GM12878 (cell line): ENCODE measurements around the gene ADCY1. TPM values are rescaled to one million over a fixed set of nuclear protein-coding genes. Genes with fewer than 3 reads are reported as not detected.

ENCODE experiments used
- ATAC-seq: fragments of 200-7000 bp; cut with Tn5 transposase; 3 replicates; pipeline ENCODE4 v1.9.1; 2020; ENCODE audit warnings: mild to moderate bottlenecking, moderate library complexity
- Bru-seq: library from RNA; stranded (reverse); fragments of 400-500 nt; gene quantifications from one replicate; lab custom pipeline; 2021; lab: Mats Ljungman, UMichigan
- BruChase-seq, 2 experiments: library from RNA; stranded (reverse); fragments of 400-500 nt; gene quantifications; one replicate each; lab custom pipeline; 2021; lab: Mats Ljungman, UMichigan
- BruUV-seq: library from RNA; stranded (reverse); fragments of 400-500 nt; replicated peaks from 2 replicates; lab custom pipeline; 2021; lab: Mats Ljungman, UMichigan
- CTCF ChIA-PET: fragments of 300-600 bp; sonication (Branson Sonifier 250); formaldehyde crosslinking; extraction: SDS; loops from one replicate; lab custom pipeline; 2021; ENCODE audit warnings: inconsistent platforms; lab: Yijun Ruan, JAX
- POLR2A ChIA-PET: fragments of 350-600 bp; formaldehyde crosslinking; extraction: SDS; loops from one replicate; lab custom pipeline; 2021; ENCODE audit warnings: inconsistent platforms; lab: Charles Lee
- RAD21 ChIA-PET: fragments of 300-600 bp; sonication (Branson Sonifier 250); formaldehyde crosslinking; loops from one replicate; lab custom pipeline; 2023; ENCODE audit warnings: antibody characterized with exemption; ENCODE audit not compliant: unreplicated experiment; lab: Charles Lee
- SMC1A ChIA-PET: fragments of 300-600 bp; sonication (Branson Sonifier 250); formaldehyde crosslinking; loops from one replicate; lab custom pipeline; 2023; ENCODE audit not compliant: unreplicated experiment, uncharacterized antibody; lab: Charles Lee
- DNase-seq: peaks from one replicate; pipeline ENCODE4 v3.0.0-alpha.2; 2011; ENCODE audit warnings: low read depth, low spot score
- FAIRE-seq: peaks from 3 replicates; lab custom pipeline; 2011; peaks lifted over from hg19 to GRCh38; lab: Jason Lieb, UNC
- H2AFZ ChIP-seq: 2 replicates; pipeline ENCODE4 v1.6.0; 2011; ENCODE audit warnings: low read depth, low read length, control low read depth; ENCODE audit not compliant: control insufficient read depth
- H3K27ac ChIP-seq: 2 replicates; pipeline ENCODE4 v1.5.1; 2011; ENCODE audit warnings: control low read depth; ENCODE audit not compliant: control insufficient read depth, insufficient read depth
- H3K27me3 ChIP-seq, 2 experiments: replicated peaks in 1 of 2; 2 replicates each; pipeline versions ENCODE4 v1.6.0 to v1.6.1; 2011; ENCODE audit warnings: low read length in 1 of 2; ENCODE audit not compliant: control insufficient read depth in 2 of 2, insufficient read depth in 2 of 2
- H3K36me3 ChIP-seq, 2 experiments: 2 replicates each; pipeline ENCODE4 v1.5.1; 2011; ENCODE audit warnings: low read length in 1 of 2; ENCODE audit not compliant: control insufficient read depth in 2 of 2, insufficient read depth in 2 of 2
- H3K4me1 ChIP-seq: 2 replicates; pipeline ENCODE4 v1.6.1; 2011; ENCODE audit warnings: mild to moderate bottlenecking, low read length, moderate library complexity, mixed read lengths; ENCODE audit not compliant: control insufficient read depth, insufficient read depth
- H3K4me2 ChIP-seq: 2 replicates; pipeline ENCODE4 v1.6.0; 2011; ENCODE audit warnings: control low read depth; ENCODE audit not compliant: control insufficient read depth, insufficient read depth
- H3K4me3 ChIP-seq: fragments of 200-600 bp; sonication (generic); 2 replicates; pipeline ENCODE4 v1.5.1; 2016
- H3K79me2 ChIP-seq: 2 replicates; pipeline ENCODE4 v1.6.0; 2011; ENCODE audit warnings: low read length; ENCODE audit not compliant: control insufficient read depth, insufficient read depth
- H3K9ac ChIP-seq: 2 replicates; pipeline ENCODE4 v1.8.0; 2011; ENCODE audit warnings: low read length, control low read depth, mixed read lengths; ENCODE audit not compliant: control insufficient read depth, insufficient read depth
- H3K9me3 ChIP-seq: replicated peaks from 3 replicates; pipeline ENCODE4 v1.5.1; 2011; ENCODE audit warnings: mild to moderate bottlenecking, low read length; ENCODE audit not compliant: control insufficient read depth, insufficient read depth
- H4K20me1 ChIP-seq: 2 replicates; pipeline ENCODE4 v1.6.0; 2011; ENCODE audit not compliant: control insufficient read depth, insufficient read depth
- SUZ12 ChIP-seq: fragments of 200-600 bp; sonication (generic); IDR thresholded peaks from one replicate; pipeline ENCODE4 v1.6.1; 2018; ENCODE audit warnings: antibody characterized with exemption, mild to moderate bottlenecking; ENCODE audit not compliant: unreplicated experiment
- WGBS: methylation state at CpG from one replicate; pipeline ENCODE4 v1.1.6; 2016; ENCODE audit warnings: low lambda C conversion rate; ENCODE audit not compliant: insufficient replicate concordance, insufficient coverage; ENCODE audit errors: missing lambda C conversion rate; 5-methylcytosine and 5-hydroxymethylcytosine counted together
- in situ Hi-C: fragments of 300-500 bp; cut with MboI; formaldehyde crosslinking; loops from 9 replicates; pipeline ENCODE4 v1.14.3; 2018; ENCODE audit warnings: mixed read lengths
- intact Hi-C: fragments of 100-400 bp; cut with micrococcal nuclease; formaldehyde crosslinking; loops from one replicate; pipeline ENCODE4 v1.14.2; 2022; ENCODE audit not compliant: unreplicated experiment
- long read RNA-seq, 2 experiments: library from polyadenylated mRNA; unstranded; transcript quantifications; one replicate each; pipeline ENCODE4 v2.0.0, GENCODE V29; 2019 to 2020
- polyA minus RNA-seq, 3 experiments: library from RNA; depleted of rRNA, polyadenylated mRNA; stranded (reverse); fragments of >200 nt; gene quantifications; 2 replicates each; pipeline ENCODE4 v1.2.3, GENCODE V29; 2011
- polyA plus RNA-seq, 11 experiments: library from polyadenylated mRNA; depleted of rRNA in 4 of 11; unstranded in 6 of 11; stranded (reverse) in 5 of 11; fragments of >200 nt; fragmentation: Nextera tagmentation in 4 of 11; fragmentation: Illumina TruSeq in 1 of 11; extraction: Ambion mirVana in 4 of 11; extraction: Trizol in 1 of 11; gene quantifications; 1 replicate in 1 of 11; 2 replicates in 10 of 11; pipeline versions ENCODE4 v1.2.1 to v1.2.3, GENCODE V29; 2011 to 2016; ENCODE audit warnings: inconsistent platforms in 2 of 11, missing spikeins in 2 of 11, low read depth in 1 of 11
- total RNA-seq, 4 experiments: library from RNA; depleted of rRNA in 3 of 4; stranded (reverse); fragments of >200 nt in 3 of 4; fragmentation: Illumina TruSeq in 1 of 4; extraction: Trizol in 1 of 4; gene quantifications; 2 replicates each; pipeline versions ENCODE4 v1.2.1 to v1.2.3, GENCODE V29; 2013 to 2021
- TF ChIP-seq, protein P1 (sequence below): fragments of 450-650 bp; IDR thresholded peaks from 2 replicates; pipeline ENCODE4 v1.6.1; 2017; ENCODE audit warnings: mild to moderate bottlenecking, moderate library complexity

ADCY1 gene
- not detected in 2 replicates for total RNA-seq (2013; cell fraction: nucleolus; rRNA removed)
- 0.54 and 0.56 TPM in 2 replicates for total RNA-seq (2014; rRNA removed)
- 0.45 and 0.51 TPM in 2 replicates for total RNA-seq (2014; rRNA removed; fragmentation: Illumina TruSeq; extraction: Trizol)
- total RNA-seq (2021): 1.3 and 1.4 TPM in 2 replicates
- 0.20 TPM for polyA plus RNA-seq (2011; ENCODE audit: low read depth)
- polyA plus RNA-seq (2011; rRNA removed): 0.03 TPM in 1 of 2 replicates, not detected in the other
- 0.07 and 0.12 TPM in 2 replicates for polyA plus RNA-seq (2011; cell fraction: cytosol; rRNA removed)
- polyA plus RNA-seq (2011; cell fraction: nucleus; rRNA removed): under 0.01 TPM in 1 of 2 replicates, not detected in the other
- 0.58 and 0.63 TPM in 2 replicates for polyA plus RNA-seq (2012)
- 0.11 and 0.82 TPM in 2 replicates for polyA plus RNA-seq (2014; fragmentation: Illumina TruSeq; extraction: Trizol)
- polyA plus RNA-seq (2014; fragmentation: Nextera tagmentation; extraction: Ambion mirVana): under 1 TPM; 0.13 to 0.15 TPM
- 0.91 and 1.2 TPM in 2 replicates for polyA plus RNA-seq (2014; rRNA removed)
- under 1 TPM; 0.13 to 0.20 TPM for polyA plus RNA-seq (2016; fragmentation: Nextera tagmentation; extraction: Ambion mirVana)
- under 0.01 and 0.41 TPM in 2 replicates for polyA minus RNA-seq (2011; rRNA and poly(A)+ RNA removed)
- polyA minus RNA-seq (2011; cell fraction: cytosol; rRNA and poly(A)+ RNA removed): not detected in 2 replicates
- not detected in 2 replicates for polyA minus RNA-seq (2011; cell fraction: nucleus; rRNA and poly(A)+ RNA removed)
- percentile 13 among the genes with signal in this experiment for Bru-seq, nascent RNA
- BruChase-seq, experiment 1, labeled RNA remaining after a 6-hour chase: percentile 17 among the genes with signal in this experiment
- BruChase-seq, experiment 2, labeled RNA remaining after a 2-hour chase: percentile 16 among the genes with signal in this experiment
- long read RNA-seq, experiment 1: 0 reads
- long read RNA-seq, experiment 2, partial matches to known transcripts: 0 of 2 reads
- long read RNA-seq, experiment 2, other reads (novel, unspliced or antisense): 2 of 2 reads

DNA sequence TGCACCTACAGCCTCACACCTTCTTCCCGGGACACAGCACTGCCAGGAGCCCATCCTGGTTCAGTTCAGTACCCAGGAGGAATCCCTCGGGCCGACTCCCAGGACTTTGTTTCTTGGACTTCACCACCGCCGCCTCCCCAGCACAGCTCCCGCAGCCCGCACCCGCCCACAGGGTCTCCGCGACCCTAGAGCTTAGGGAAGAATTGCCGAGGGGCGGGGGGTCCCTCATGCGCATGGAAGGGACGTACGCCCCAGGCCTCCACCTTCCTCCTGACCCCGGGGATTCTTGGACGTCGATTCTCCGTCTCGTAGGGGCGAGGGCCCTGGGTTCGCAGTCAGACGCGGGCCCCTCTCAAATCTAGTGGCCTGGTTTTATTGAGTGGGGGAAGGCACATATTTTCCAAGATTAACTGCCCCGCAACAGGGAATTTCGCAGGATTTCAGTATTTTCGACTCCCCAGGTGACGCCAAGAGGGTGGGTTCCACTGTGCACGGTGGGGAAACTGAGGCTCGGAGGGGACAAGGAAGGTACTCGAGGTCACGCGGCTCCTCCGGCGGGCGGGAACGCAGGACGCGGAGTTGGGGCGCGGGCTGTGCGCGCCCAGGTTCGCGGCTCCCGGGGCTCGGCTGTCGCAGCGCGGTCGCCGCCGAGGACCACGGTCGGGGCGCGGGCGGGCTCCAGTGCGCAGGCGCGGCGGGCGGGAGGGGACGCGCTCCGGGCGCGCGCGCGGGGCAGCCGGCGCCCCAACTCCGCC is at the start of gene ADCY1:
Gene ADCY1 (plus strand): TSS at position 708 of the 755 bp plus-strand sequence. CDS start 176 bp downstream, outside the sequence.
- H3K9ac ChIP-seq: no peak within 1 kb of the TSS
- H2AFZ ChIP-seq: no peak within 1 kb of the TSS

More for the DNA sequence above, at the start of gene ADCY1:
- Histone ChIP-seq H3K4me3 (no peak within 1 kb of the TSS), H3K9me3 (no peaks in the 10 kb centered on the region), H3K4me1 (no peaks in the 10 kb centered on the region), H4K20me1 (no peaks in the 10 kb centered on the region), H3K27me3 (peaks cover 4 to 14% of the 10 kb centered on the region in 2 experiments), H3K36me3 (no peaks in the 10 kb centered on the region), H3K79me2 (no peaks in the 10 kb centered on the region), H3K4me2 (peak within 1 kb of the TSS; percentile 53; the same call in 1 of the 2 replicates), H3K27ac (no peak within 1 kb of the TSS)
- no TSS peak for BruUV-seq
- RAD21 ChIA-PET: no interaction called here
- ATAC-seq (no peak), FAIRE-seq (no peak), DNase-seq (no peak)
- POLR2A ChIA-PET: no interaction called here
- in situ Hi-C loops: no loop called here
- CTCF ChIA-PET: no interaction called here
- SMC1A ChIA-PET: no interaction called here
- WGBS: 22% methylated on average over 48 of the region's 74 CpGs
- intact Hi-C loops: no loop called here
- TF ChIP-seq SUZ12: peak; percentile 83
- TF ChIP-seq, protein P1, sequence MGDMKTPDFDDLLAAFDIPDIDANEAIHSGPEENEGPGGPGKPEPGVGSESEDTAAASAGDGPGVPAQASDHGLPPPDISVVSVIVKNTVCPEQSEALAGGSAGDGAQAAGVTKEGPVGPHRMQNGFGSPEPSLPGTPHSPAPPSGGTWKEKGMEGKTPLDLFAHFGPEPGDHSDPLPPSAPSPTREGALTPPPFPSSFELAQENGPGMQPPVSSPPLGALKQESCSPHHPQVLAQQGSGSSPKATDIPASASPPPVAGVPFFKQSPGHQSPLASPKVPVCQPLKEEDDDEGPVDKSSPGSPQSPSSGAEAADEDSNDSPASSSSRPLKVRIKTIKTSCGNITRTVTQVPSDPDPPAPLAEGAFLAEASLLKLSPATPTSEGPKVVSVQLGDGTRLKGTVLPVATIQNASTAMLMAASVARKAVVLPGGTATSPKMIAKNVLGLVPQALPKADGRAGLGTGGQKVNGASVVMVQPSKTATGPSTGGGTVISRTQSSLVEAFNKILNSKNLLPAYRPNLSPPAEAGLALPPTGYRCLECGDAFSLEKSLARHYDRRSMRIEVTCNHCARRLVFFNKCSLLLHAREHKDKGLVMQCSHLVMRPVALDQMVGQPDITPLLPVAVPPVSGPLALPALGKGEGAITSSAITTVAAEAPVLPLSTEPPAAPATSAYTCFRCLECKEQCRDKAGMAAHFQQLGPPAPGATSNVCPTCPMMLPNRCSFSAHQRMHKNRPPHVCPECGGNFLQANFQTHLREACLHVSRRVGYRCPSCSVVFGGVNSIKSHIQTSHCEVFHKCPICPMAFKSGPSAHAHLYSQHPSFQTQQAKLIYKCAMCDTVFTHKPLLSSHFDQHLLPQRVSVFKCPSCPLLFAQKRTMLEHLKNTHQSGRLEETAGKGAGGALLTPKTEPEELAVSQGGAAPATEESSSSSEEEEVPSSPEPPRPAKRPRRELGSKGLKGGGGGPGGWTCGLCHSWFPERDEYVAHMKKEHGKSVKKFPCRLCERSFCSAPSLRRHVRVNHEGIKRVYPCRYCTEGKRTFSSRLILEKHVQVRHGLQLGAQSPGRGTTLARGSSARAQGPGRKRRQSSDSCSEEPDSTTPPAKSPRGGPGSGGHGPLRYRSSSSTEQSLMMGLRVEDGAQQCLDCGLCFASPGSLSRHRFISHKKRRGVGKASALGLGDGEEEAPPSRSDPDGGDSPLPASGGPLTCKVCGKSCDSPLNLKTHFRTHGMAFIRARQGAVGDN: no peak
